Measurements from ENCODE around the gene NRIP1. TPM values are rescaled to one million over a fixed set of nuclear protein-coding genes. Genes with fewer than 3 reads are reported as not detected.

NRIP1 gene
- total and polyA plus RNA-seq, 8 donors, result 22.6 to 30.5 (median 27.6) TPM

DNA sequence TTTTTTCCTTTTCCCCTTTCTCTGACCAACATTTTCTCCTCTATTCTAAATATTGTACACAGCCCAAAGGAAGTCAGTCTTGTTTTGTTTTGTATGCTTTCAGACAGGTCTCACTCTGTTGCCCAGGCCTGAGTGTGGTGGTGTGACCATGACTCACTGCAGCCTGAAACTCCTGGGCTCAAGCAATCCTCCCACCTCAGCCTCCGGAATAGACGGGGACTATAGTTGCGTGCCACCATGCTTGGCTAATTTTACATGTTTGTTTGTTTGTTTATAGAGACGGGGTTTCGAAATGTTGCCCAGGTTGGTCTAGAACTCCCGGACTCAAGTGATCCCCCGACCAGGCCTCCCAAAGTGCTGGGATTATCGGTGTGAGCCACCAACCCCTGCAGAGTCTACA, 72.8 kb downstream of the NRIP1 start:
- Histone ChIP-seq H3K4me3 (no peak overlapping the region), H3K27ac (no peak overlapping the region), H3K27me3 (no peaks in the 10 kb centered on the region), H3K9me3 (no peaks in the 10 kb centered on the region), H3K4me1 (peaks cover 0 to 8% of the 10 kb centered on the region in 2 donors), H3K36me3 (peaks cover 0 to 16% of the 10 kb centered on the region in 2 donors)
- TF ChIP-seq, protein P1, sequence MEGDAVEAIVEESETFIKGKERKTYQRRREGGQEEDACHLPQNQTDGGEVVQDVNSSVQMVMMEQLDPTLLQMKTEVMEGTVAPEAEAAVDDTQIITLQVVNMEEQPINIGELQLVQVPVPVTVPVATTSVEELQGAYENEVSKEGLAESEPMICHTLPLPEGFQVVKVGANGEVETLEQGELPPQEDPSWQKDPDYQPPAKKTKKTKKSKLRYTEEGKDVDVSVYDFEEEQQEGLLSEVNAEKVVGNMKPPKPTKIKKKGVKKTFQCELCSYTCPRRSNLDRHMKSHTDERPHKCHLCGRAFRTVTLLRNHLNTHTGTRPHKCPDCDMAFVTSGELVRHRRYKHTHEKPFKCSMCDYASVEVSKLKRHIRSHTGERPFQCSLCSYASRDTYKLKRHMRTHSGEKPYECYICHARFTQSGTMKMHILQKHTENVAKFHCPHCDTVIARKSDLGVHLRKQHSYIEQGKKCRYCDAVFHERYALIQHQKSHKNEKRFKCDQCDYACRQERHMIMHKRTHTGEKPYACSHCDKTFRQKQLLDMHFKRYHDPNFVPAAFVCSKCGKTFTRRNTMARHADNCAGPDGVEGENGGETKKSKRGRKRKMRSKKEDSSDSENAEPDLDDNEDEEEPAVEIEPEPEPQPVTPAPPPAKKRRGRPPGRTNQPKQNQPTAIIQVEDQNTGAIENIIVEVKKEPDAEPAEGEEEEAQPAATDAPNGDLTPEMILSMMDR (IDR thresholded peaks at IDR 0.05), result no peak
- intact Hi-C loops (cut with DNase I), result no loop called here
- DNase-seq, result no peak
- no peak for ATAC-seq

DNA sequence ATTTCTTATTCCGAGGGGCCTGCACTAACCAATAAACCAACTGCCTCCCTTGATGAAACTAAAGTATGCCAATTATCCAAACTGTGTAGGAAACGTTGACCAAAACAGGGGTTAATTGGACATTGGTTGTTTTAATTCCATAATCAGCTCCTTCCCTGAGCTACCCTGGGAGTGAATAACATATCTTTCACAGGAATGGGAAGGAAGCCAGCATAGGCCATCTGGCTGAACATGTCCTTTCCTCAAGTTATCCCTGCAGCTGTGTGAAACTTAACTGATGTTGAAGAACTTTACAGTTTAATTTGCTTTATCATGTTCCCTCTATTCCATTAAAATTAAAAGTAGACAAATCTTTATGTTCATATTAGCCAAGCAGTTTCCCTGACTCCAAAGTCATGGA, 75.4 kb downstream of the NRIP1 start:
- H3K27me3 ChIP-seq, result no peaks in the 10 kb centered on the region
- H3K4me1 ChIP-seq, result no peaks in the 10 kb centered on the region
- H3K9me3 ChIP-seq, result no peaks in the 10 kb centered on the region
- ATAC-seq, result no peak
- H3K4me3 ChIP-seq, result no peak overlapping the region
- peak in 1 of 4 donors; percentile 23 for DNase-seq
- no peak overlapping the region for H3K27ac ChIP-seq
- peaks cover 0 to 16% of the 10 kb centered on the region in 2 donors for H3K36me3 ChIP-seq
- TF ChIP-seq, protein P1 (IDR thresholded peaks at IDR 0.05), result no peak
- intact Hi-C loops (cut with DNase I), result no loop called here

GRCh38 chr21:14988760-14989159, 76.0 kb downstream of the NRIP1 start:
- peaks cover 0 to 16% of the 10 kb centered on the region in 2 donors for H3K36me3 ChIP-seq
- no peak overlapping the region for H3K27ac ChIP-seq
- no peak overlapping the region for H3K4me3 ChIP-seq
- TF ChIP-seq, protein P1 (IDR thresholded peaks at IDR 0.05), result no peak
- DNase-seq (no peak), ATAC-seq (no peak)
- no peaks in the 10 kb centered on the region for H3K27me3 ChIP-seq
- intact Hi-C loops (cut with DNase I), result no loop called here
- no peaks in the 10 kb centered on the region for H3K4me1 ChIP-seq
- no peaks in the 10 kb centered on the region for H3K9me3 ChIP-seq

DNA sequence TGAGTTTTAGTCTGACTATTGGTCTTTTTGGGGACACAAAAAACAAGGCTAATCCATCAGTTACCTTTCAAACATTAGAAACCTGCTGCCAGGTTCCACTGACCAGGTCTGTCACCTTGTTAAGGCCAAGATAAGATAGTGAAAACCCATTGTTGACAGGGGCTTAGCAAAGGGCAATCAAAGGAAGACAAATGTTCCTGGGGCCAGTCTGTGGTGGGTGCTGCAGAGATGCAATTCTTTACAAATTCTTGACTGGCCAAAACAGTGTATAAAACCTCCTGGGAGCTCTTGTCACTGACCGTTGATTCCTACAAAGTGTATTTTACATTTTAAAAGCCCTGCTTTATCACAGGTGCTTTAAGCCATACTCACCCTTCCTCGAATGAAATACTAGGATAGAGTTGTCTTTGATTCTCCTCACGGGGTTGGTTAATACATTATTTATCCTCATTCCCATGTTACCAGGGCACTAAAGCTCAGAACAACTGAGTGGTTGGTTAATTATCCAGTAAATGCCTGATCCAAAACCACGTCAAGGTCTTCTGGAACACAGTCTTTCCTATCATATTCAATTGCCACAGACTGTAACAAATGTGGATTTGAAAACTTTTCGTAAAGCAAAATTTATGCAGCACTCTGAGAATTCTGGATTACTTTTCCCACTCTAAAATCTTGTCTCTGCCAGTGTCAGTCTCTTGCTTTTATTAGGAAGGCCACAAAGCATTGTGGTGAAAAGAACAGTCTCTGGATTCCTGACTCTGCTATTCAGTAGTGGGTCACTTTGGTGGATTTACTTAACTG, 77.2 kb downstream of the NRIP1 start:
- intact Hi-C loops (cut with DNase I), result no loop called here
- no peaks in the 10 kb centered on the region for H3K4me1 ChIP-seq
- no peak overlapping the region for H3K4me3 ChIP-seq
- no peaks in the 10 kb centered on the region for H3K27me3 ChIP-seq
- TF ChIP-seq, protein P1 (IDR thresholded peaks at IDR 0.05), result no peak
- DNase-seq (no peak), ATAC-seq (no peak)
- peaks cover 0 to 16% of the 10 kb centered on the region in 2 donors for H3K36me3 ChIP-seq
- H3K27ac ChIP-seq, result no peak overlapping the region
- no peaks in the 10 kb centered on the region for H3K9me3 ChIP-seq

GRCh38 chr21:14985306-14985705, 79.5 kb downstream of the NRIP1 start:
- intact Hi-C loops (cut with DNase I), result no loop called here
- Histone ChIP-seq H3K9me3 (no peaks in the 10 kb centered on the region), H3K27ac (no peak overlapping the region), H3K36me3 (peaks cover 0 to 16% of the 10 kb centered on the region in 2 donors), H3K4me1 (no peaks in the 10 kb centered on the region), H3K27me3 (no peaks in the 10 kb centered on the region), H3K4me3 (no peak overlapping the region)
- TF ChIP-seq, protein P1 (IDR thresholded peaks at IDR 0.05), result no peak
- DNase-seq (no peak), ATAC-seq (no peak)
